ENCODE results near the gene PKP2. TPM values are rescaled to one million over a fixed set of nuclear protein-coding genes. Genes with fewer than 3 reads are reported as not detected.

Gene PKP2
- total RNA-seq, 4 donors from 2014 or later: 0.62 to 3.3 (median 1.2) TPM

DNA sequence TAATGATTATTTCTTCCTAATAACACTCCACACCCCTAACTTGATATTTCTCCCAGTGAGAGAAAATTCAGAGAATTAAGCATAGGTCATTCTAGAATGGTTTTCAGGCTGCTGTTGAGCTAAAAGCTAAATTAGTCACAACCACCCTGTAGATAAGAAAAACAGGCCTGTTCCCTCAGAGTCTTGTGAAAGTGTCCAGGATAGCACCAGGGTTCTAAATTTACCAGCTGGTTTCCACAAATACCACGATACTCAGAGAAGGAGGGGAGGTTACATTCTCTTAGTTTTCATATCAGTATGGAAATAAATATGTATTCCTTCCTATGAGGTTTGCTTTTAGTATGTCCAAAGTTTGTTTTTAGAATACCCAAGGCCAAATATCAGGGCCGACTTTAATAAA is 74.9 kb downstream of the PKP2 start:
- TF ChIP-seq EP300 (IDR thresholded peaks at IDR 0.05) (no peak), POLR2A (IDR thresholded peaks at IDR 0.05) (no peak), POLR2AphosphoS5 (IDR thresholded peaks at IDR 0.05) (no peak)
- TF ChIP-seq, protein P1, sequence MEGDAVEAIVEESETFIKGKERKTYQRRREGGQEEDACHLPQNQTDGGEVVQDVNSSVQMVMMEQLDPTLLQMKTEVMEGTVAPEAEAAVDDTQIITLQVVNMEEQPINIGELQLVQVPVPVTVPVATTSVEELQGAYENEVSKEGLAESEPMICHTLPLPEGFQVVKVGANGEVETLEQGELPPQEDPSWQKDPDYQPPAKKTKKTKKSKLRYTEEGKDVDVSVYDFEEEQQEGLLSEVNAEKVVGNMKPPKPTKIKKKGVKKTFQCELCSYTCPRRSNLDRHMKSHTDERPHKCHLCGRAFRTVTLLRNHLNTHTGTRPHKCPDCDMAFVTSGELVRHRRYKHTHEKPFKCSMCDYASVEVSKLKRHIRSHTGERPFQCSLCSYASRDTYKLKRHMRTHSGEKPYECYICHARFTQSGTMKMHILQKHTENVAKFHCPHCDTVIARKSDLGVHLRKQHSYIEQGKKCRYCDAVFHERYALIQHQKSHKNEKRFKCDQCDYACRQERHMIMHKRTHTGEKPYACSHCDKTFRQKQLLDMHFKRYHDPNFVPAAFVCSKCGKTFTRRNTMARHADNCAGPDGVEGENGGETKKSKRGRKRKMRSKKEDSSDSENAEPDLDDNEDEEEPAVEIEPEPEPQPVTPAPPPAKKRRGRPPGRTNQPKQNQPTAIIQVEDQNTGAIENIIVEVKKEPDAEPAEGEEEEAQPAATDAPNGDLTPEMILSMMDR (IDR thresholded peaks at IDR 0.05): no peak

DNA sequence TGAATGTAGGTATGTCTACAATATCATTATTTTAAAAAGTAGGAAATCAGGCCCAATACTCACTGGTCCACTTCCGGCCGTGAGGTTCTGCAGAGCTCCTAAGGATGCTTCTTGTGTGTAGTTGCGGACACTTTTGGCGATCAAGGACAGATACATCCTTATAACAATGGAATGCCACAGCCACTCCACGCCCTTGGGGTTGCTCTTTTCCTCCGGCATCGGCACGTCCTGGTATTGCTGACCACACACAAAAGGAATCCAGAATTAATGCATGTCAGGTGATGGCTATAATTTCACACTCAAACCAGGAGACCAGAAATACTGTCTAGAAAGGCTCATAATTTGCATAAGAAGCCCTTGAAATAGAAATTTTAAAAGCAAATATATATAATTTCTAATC is 75.3 kb downstream of the PKP2 start:
- 77% methylated on average over 5 to 8 of the region's 8 CpGs for WGBS, 2 donors (ENCODE audit: low coverage in 1 of 2)
- Histone ChIP-seq H3K27ac (no peak overlapping the region), H3K4me3 (no peak overlapping the region), H3K9me3 (no peaks in the 10 kb centered on the region), H3K27me3 (peaks cover 7% of the 10 kb centered on the region), H3K4me1 (no peaks in the 10 kb centered on the region), H3K36me3 (no peaks in the 10 kb centered on the region)
- no peak for ATAC-seq
- no peak for TF ChIP-seq EP300 (IDR thresholded peaks at IDR 0.05)
- no peak for TF ChIP-seq POLR2A (IDR thresholded peaks at IDR 0.05)
- no peak for TF ChIP-seq POLR2AphosphoS5 (IDR thresholded peaks at IDR 0.05)
- TF ChIP-seq, protein P1 (IDR thresholded peaks at IDR 0.05): no peak

More for the DNA sequence above, 74.9 kb downstream of the PKP2 start:
- no peak overlapping the region for H3K27ac ChIP-seq
- no peak for ATAC-seq
- no peak overlapping the region for H3K4me3 ChIP-seq
- no peaks in the 10 kb centered on the region for H3K4me1 ChIP-seq
- H3K36me3 ChIP-seq: no peaks in the 10 kb centered on the region
- 25 to 39% methylated on average over 2 of the region's 2 CpGs for WGBS, 2 donors (ENCODE audit: low coverage in 1 of 2)
- H3K27me3 ChIP-seq: peaks cover 7% of the 10 kb centered on the region
- H3K9me3 ChIP-seq: no peaks in the 10 kb centered on the region

DNA sequence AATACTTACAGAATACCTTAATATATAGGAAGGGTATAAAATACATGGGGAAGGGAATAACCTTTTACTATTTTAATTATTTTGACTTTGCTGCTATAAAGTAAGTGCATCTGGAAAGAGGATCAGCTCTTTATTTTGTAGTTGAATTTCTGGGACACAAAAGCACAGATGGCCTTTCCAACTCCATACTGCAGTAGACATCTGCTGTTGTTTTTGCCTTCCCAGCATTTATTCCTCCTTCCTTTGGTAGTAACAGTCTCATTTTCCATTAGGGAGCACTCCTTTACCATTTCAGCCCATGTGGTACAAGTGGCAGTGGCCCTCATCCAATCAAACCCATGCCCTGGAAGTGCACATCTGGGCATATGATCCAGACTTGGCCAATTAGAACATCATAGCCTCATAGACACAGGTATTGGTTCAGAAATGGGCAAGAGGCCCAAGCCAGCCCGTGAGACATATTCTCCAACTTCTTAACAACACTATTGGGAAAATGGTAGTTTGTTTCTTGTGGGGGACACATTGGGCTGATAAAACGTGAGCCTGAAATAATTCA is 76.1 kb downstream of the PKP2 start:
- no peaks in the 10 kb centered on the region for H3K36me3 ChIP-seq
- H3K27ac ChIP-seq: no peak overlapping the region
- H3K9me3 ChIP-seq: no peaks in the 10 kb centered on the region
- WGBS, 2 donors (ENCODE audit: low coverage in 1 of 2): 66 to 78% methylated on average over 2 of the region's 2 CpGs
- TF ChIP-seq POLR2A (IDR thresholded peaks at IDR 0.05) (no peak), EP300 (IDR thresholded peaks at IDR 0.05) (no peak), POLR2AphosphoS5 (IDR thresholded peaks at IDR 0.05) (no peak)
- TF ChIP-seq, protein P1 (IDR thresholded peaks at IDR 0.05): no peak
- H3K4me1 ChIP-seq: no peaks in the 10 kb centered on the region
- H3K4me3 ChIP-seq: no peak overlapping the region
- peaks cover 7% of the 10 kb centered on the region for H3K27me3 ChIP-seq
- no peak for ATAC-seq

DNA sequence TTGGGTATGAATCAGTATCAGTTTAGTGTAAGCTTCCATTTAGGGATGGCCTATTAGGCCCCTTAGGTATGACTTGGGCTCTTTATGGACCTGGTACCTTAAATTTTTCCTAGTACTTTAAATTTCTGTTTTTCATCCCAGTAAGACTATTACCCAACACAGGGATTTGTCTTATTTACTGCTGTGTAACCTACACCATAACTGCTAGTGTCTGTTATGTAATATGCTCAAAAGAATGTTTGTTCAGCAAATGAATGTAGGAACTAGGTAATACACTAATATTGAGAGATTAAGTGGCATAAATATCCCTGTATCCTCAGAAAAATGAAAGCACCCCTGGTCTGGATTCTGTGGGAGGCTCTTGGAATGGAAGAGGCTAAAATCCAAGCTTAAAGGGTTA is 77.2 kb downstream of the PKP2 start:
- no peaks in the 10 kb centered on the region for H3K4me1 ChIP-seq
- no peak overlapping the region for H3K4me3 ChIP-seq
- no peaks in the 10 kb centered on the region for H3K36me3 ChIP-seq
- TF ChIP-seq POLR2AphosphoS5 (IDR thresholded peaks at IDR 0.05) (no peak), POLR2A (IDR thresholded peaks at IDR 0.05) (no peak), EP300 (IDR thresholded peaks at IDR 0.05) (no peak)
- TF ChIP-seq, protein P1 (IDR thresholded peaks at IDR 0.05): no peak
- peaks cover 7% of the 10 kb centered on the region for H3K27me3 ChIP-seq
- H3K27ac ChIP-seq: no peak overlapping the region
- H3K9me3 ChIP-seq: no peaks in the 10 kb centered on the region
- ATAC-seq: no peak

DNA sequence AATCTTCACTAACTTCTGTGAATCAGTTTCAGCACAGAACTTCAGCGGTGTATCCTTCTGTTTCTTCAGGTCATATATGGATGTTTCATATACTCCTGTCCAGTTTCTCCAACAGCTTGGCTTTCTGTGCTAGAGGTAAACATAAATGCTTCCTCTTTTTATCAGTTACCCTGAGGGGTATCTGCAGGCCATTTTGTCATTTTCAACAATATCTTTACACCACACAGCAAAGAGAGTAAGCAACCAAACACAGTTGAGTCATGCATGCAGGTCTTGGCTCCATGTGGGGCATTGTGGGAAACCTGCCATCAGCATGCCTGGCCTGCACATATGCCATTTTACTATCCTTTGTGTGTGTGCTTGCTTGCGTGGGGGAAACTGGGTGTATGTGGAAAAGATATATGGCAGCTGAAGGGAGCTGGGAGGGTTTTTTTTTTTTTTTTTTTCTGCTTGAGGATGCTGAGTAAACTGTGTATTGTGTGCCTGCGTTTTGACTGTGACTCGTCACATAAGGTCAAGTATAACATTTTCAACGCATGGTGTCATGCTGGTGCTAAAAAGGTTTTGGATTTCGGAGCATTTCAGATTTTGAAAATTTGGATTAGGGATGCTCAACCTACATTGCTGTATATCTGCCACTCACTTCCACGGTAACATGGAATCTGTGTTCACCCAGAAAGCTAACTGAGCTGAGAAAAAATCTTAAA is 84.7 kb downstream of the PKP2 start:
- ATAC-seq: no peak
- no peak for TF ChIP-seq POLR2AphosphoS5 (IDR thresholded peaks at IDR 0.05)
- no peak for TF ChIP-seq EP300 (IDR thresholded peaks at IDR 0.05)
- WGBS, 2 donors (ENCODE audit: low coverage in 1 of 2): 82 to 92% methylated on average over 6 to 7 of the region's 7 CpGs
- Histone ChIP-seq H3K27ac (no peak overlapping the region), H3K4me1 (no peaks in the 10 kb centered on the region), H3K27me3 (no peaks in the 10 kb centered on the region), H3K4me3 (no peak overlapping the region), H3K36me3 (no peaks in the 10 kb centered on the region), H3K9me3 (peaks cover 0 to 6% (median 0%) of the 10 kb centered on the region in 3 donors)
